H7 (cell line): Measurements from ENCODE around the gene VPS35L. TPM values are rescaled to one million over a fixed set of nuclear protein-coding genes. Genes with fewer than 3 reads are reported as not detected.

Experiments
- DNase-seq: peaks from one replicate; pipeline ENCODE4 v3.0.0; 2012
- H3K27me3 ChIP-seq: 2 replicates; pipeline ENCODE4 v1.6.0; 2011; ENCODE audit warnings: mild to moderate bottlenecking, low read length; ENCODE audit not compliant: control insufficient read depth, insufficient read depth
- H3K36me3 ChIP-seq: replicated peaks from 2 replicates; pipeline ENCODE4 v1.5.1; 2011; ENCODE audit warnings: low read length; ENCODE audit not compliant: control insufficient read depth, insufficient read depth
- H3K4me3 ChIP-seq: 2 replicates; pipeline ENCODE4 v1.5.1; 2011; ENCODE audit warnings: low read depth, mild to moderate bottlenecking, control low read depth, low read length, moderate library complexity; ENCODE audit not compliant: insufficient read depth
- total RNA-seq: library from RNA; depleted of rRNA; stranded (reverse); fragments of >200 nt; shearing (Covaris generic); gene quantifications from 2 replicates; pipeline ENCODE4 v1.2.3, GENCODE V29; 2014

Gene VPS35L
- total RNA-seq, 1 experiment from 2014 or later = 31.8 TPM

DNA sequence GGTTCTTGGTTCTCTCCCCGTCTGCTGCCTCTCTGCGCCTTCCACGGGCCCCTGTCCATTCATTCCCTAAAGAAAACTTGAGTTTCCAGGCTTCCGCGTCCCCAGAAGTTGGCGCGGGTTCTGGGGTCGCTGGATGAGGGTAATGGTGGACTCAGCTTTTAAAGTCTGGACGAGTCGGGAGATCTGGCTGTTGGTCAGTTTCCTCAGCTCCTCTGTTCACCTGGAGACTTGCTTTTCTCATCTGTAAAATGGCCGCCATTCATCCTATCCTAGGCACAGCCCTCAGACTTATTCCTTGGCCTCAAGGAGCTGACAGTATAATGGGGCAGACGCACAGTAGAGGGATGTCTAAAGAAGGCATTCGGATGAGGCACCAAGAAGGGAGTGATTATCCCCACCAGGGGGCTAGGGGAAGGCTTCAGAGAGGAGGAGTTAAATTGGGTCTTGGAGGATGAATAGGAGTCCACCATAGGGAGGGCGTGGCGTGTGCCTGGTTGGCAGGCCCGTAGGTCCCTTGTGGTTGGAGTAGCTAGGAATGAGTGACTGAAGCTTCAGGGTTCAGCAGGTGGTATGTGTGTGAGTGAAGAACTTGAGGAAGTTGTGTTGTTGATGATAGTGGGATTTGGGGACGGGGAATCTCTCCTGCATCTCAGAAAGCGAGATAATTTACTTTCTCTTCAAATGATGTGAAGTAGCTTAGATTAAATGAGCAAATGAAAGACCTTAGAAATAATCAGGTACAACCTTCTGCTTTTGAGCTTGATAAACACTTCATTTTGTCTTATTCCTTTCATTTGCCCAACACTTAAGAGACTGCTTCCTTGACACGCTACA lies 652 bp downstream of the VPS35L start:
- H3K27me3 ChIP-seq = no peaks in the 10 kb centered on the region
- DNase-seq = peak; percentile 85
- no peaks in the 10 kb centered on the region for H3K36me3 ChIP-seq
- peak overlapping the region; percentile 56 for H3K4me3 ChIP-seq

DNA sequence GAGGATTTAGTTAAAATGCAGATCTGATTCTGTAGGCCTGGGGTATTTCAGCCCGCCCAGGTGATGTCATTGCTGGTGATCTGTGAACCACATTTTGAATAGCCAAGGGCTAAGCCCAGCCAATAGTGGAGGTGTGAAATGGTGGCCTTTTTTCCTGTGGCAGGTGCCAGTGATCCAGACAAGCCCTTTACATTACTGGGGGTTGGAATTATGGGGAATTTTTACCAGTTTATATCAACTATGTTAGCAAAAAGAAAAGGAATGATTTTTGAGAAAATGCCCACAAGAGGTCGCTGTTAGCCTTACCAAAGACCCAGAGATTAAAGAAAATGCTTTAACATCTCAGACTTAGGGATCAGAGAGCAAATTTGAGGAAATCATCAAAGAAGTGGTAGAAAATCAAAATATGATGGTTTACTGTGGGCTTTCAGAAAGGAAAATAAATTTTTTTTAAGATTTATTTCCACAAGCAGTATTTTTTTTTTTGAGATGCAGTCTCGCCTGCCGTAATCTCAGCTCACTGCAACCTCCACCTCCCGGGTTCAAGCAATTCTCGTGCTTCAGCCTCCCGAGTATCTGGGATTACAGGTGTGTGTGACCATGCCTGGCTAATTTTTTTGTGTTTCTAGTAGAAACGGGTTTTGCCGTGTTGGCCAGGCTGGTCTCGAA lies 3.9 kb downstream of the VPS35L start:
- Histone ChIP-seq H3K36me3 (no peaks in the 10 kb centered on the region), H3K27me3 (no peaks in the 10 kb centered on the region), H3K4me3 (no peak overlapping the region)
- peak; percentile 43 for DNase-seq

DNA sequence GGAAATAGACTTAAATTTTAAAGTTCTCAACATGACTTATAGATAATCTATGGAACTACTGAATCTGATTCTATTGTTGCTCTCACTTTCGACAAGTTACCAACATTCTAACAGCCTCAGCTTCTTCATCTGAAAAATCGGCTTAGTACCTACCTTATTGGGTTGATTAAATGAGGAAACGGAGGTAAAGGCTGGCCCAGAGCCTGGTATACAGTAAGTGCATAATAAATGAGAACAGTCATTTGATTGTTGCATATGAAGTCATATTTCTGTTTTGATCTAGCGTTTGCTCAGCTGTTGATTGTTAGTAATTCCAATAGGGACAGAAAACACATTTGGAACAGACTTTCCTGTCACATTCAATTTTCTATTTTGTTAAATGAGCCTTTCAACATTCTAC lies 4.6 kb downstream of the VPS35L start:
- Histone ChIP-seq H3K4me3 (no peak overlapping the region), H3K36me3 (peaks cover under 1% of the 10 kb centered on the region), H3K27me3 (no peaks in the 10 kb centered on the region)
- DNase-seq = no peak

DNA sequence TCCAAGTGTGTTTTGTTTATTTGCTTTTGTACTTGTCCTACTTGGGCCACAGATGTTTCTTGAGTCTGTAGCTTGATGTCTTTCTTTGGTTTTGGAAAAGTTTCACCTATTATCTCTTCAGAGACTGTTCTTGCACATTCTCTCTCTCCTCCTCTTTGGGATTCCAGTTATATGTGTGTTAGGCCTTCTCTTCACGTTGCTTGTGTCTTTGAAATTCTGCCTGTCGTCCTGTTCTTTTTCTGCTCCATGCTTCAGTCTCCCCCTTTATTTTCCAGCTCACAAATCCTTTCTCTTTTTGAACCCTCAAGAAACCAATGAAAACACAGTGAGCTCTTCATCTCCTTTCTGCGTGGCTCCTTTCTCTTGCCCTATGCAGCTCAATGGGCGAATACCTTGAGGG lies 7.9 kb downstream of the VPS35L start:
- H3K36me3 ChIP-seq = peaks cover 7% of the 10 kb centered on the region
- no peak for DNase-seq
- no peaks in the 10 kb centered on the region for H3K27me3 ChIP-seq
- H3K4me3 ChIP-seq = no peak overlapping the region

DNA sequence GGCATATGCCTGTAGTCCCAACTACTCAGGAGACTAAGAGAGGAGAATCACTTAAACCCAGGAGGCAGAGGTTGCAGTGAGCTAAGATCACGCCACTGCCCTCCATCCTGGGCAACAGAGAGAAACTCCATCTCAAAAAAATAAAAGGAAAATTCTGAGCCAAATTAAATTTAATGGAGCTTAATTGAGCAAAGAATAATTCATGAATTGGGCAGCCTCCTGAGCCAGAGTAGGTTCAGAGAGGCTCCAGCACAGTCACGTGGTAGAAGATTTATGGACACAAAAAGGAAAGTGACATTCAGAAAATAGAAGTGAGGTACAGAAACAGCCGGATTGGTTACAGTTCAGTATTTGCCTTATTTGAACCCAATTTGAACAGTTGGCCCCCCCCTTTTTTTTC lies 10.9 kb downstream of the VPS35L start:
- DNase-seq = no peak
- no peaks in the 10 kb centered on the region for H3K27me3 ChIP-seq
- no peak overlapping the region for H3K4me3 ChIP-seq
- peaks cover 11% of the 10 kb centered on the region for H3K36me3 ChIP-seq

DNA sequence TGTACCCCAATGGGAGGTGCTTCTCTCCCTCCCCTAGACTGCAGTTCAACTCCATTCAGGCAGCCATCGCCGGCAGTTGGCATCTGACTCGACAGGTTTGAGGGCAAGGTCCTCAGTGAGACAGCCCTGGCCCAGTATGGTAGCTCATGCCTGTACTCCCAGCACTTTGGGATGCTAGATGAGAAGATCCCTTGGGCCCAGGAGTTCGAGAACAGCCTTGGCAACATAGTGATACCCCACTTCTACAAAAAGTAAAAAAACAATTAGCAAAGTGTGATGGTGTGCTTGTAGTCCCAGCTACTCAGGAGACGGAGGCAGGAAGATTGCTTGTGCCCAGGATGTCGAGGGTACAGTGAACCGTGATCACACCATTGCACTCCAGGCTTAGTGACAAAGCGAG lies 12.1 kb downstream of the VPS35L start:
- no peak for DNase-seq
- Histone ChIP-seq H3K27me3 (no peaks in the 10 kb centered on the region), H3K36me3 (peaks cover 12% of the 10 kb centered on the region), H3K4me3 (no peak overlapping the region)

DNA sequence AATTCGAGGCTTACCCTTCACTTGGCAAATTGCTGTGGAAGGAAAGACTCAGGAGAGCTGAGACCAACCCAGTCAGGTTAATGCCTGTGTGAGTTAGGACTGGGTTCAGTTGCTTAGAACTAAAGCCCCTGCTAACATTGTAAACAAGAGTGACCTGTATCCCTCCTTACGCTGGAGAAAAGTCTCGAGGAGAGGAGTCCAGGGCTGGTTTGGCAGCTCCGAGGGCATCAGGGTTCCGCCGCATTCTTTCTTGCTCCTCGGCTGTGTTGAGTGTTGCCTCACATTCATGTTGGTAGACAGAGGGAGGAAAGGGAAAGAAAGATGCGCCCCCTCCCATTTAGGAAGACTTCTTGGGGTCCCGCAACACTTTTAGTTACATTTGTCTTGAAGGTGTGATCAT lies 18.5 kb downstream of the VPS35L start:
- no peak overlapping the region for H3K4me3 ChIP-seq
- peaks cover 13% of the 10 kb centered on the region for H3K36me3 ChIP-seq
- no peaks in the 10 kb centered on the region for H3K27me3 ChIP-seq
- no peak for DNase-seq

DNA sequence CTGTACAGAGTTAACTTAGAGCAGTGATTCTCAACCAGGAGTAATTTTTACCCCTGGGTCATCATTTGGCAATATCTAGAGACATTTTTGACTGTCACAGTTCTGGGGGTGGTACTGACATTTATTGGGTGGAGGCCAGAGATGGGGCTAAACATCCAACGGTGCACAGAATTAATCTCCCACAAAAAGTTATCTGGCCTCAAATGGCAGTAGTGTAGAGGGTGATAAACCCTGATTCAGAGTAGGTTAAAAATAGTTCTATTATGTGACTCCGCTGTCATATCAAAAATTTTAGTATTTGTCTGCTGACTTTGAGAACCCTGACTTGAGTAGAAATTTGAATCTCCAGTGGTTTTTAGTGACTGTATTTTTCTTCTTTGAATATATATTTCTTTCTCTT lies 19.1 kb downstream of the VPS35L start:
- peaks cover 11% of the 10 kb centered on the region for H3K36me3 ChIP-seq
- no peak for DNase-seq
- H3K4me3 ChIP-seq = no peak overlapping the region
- H3K27me3 ChIP-seq = no peaks in the 10 kb centered on the region

DNA sequence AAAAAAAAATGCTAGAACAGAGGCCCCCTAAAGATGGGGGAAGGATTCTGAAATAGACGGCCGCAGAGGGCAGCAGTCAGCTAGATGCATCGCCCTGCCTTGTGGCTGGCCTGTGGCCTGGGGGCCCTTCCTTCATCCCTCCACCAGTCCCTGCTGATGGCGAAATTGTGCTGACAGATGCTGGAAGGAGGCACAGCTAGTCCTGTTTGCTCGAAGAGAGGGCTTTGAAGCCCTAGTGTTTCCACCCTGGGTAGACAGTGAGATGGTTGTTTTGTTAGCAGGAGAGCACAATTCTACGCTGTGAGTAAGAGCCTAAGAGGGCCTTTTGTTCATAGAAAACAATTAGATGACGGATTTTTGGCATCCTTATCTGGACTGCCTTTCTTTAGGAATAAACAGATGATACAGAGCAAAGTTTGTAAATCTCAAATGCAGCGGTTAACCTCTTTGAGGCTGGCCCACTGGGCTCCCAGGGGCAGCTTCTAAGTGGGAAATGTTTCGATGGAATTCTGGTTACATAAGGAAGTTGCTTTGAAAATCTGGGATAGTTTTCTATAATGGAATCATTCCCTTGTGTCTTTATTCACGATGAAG lies 23.0 kb downstream of the VPS35L start:
- Histone ChIP-seq H3K4me3 (no peak overlapping the region), H3K27me3 (no peaks in the 10 kb centered on the region), H3K36me3 (peaks cover 15% of the 10 kb centered on the region)
- DNase-seq = no peak

DNA sequence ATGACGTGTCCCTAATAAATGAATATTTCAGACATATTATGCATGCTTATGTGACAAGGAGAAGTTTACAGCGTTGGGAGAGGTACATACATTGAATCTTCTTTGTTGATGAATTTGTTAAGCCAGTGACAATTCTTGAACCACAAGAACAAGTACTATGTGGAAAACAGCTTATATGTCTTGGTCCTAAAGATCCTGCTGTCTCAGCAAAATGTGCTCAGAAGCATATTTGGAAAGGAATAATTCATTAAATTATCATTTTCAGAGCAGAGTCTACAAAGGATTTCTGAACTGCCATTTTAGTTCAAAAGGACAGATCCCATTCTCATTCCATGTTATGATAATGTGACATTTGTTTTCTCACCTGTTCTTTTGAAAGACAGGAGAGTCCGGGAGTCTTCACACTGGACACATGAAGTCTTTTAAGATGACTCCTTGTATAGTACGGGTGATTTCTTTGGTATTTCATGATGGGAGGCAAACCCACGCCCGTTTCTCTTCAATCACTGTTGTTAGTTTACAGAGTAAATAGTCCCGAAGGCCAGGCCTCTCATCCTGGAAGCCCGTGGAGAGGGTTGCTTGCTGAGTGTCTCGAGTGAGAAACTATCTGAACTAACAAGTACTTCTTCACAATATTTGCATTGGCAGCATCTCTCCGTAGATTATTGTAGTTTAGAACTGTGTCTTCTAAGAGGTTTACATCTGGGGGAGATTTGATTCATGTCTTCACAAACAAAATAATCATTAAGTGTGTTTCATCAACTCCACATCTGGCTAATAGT lies 26.7 kb downstream of the VPS35L start:
- Histone ChIP-seq H3K36me3 (peaks cover 12% of the 10 kb centered on the region), H3K4me3 (no peak overlapping the region), H3K27me3 (no peaks in the 10 kb centered on the region)
- no peak for DNase-seq

DNA sequence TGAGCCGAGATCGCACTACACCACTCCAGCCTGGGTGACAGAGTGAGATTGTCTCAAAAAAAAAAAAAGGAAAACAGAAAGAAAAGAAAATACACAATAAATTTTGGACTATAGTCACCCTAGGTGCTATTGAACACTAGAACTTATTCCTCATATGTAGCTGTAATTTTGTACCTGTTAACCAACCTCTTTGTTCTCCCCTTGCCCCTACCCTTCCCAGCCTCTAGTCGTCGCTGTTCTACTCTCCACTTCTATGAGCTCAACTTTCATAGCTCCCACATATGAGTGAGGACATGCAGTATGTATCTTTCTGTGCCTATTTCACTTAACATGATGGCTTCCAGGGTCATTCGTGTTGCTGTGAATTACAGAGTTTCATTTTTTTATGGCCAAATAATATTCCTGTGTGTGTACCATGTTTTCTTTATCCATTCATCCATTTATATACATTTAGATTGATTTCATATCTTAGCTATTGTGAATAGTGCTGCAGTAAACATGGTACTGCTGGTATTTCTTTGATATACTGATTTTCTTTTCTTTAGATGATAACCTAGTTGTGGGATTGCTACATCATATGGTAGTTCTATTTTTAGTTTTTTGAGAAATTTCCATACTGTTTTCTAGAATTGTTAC lies 28.3 kb downstream of the VPS35L start:
- H3K4me3 ChIP-seq = no peak overlapping the region
- no peaks in the 10 kb centered on the region for H3K27me3 ChIP-seq
- H3K36me3 ChIP-seq = peaks cover 9% of the 10 kb centered on the region
- DNase-seq = peak; percentile 54

DNA sequence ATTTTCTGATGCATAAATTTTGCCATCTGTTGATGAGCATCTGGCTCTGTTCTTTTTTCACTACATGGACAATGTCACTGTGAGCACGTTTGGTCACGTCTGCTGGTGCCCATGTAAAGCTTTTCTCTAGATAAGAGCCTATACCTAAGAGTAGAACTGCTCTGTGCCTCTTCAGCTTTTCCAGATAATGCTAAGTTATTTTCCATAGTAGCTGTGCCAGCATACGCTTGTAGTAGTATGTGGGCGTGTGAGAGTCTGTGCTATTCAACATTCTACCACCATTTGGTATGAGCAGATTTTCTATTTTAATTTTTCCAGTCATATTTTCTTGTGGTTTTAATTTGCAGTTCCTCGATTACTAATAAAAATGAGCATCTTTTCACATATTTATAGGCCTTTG lies 33.2 kb downstream of the VPS35L start:
- no peak for DNase-seq
- no peaks in the 10 kb centered on the region for H3K27me3 ChIP-seq
- H3K4me3 ChIP-seq = no peak overlapping the region
- H3K36me3 ChIP-seq = peaks cover 6% of the 10 kb centered on the region

DNA sequence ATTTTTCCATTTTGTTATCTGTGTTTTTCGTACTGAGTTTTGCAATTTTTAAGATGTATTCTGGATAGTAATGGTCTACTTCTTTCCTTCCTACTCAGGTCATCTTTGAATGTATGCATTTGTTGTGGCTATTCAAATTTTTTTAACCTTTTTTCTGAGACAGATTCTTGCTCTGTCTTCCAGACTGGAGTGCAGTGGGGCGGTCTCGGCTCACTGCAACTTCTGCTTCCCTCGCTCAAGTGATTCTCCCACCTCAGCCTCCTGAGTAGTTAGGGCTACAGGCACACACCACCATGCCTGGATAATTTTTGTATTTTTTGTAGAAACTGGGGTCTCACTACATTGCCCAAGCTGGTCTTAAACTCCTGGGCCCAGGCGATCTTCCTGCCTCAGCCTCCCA lies 33.6 kb downstream of the VPS35L start:
- Histone ChIP-seq H3K27me3 (no peaks in the 10 kb centered on the region), H3K4me3 (no peak overlapping the region), H3K36me3 (peaks cover 6% of the 10 kb centered on the region)
- DNase-seq = no peak

DNA sequence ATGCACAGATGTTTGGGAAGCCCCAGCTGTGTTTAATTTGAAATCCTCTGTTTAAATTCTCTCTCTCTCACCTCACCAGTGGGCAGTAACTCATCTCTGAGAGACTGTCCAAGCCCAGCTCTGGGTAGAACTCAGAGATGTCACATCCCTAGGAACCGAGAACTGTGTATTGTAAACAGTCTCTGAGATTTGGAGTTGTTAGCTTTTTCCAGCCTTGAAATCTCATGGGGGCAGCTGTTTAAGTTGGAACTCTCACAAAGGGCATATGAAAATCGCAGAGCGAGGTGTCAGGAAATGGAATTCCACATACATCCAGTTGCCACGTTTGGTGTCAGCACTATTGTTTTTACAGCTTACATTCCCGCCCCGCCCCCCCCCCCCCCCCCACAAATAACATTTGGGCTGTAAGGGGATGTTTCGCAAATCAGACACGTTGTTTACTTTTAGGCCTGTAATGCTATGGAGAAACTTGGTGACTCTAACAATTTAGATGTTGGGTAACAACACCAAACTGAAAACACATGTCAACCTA lies 34.3 kb downstream of the VPS35L start:
- peaks cover 6% of the 10 kb centered on the region for H3K36me3 ChIP-seq
- no peaks in the 10 kb centered on the region for H3K27me3 ChIP-seq
- no peak overlapping the region for H3K4me3 ChIP-seq
- no peak for DNase-seq
